Measurements from ENCODE around the gene MGA.

MGA gene

GRCh38 chr15:41806291-41807181 lies 146.3 kb downstream of the MGA start:
- no peak for DNase-seq (ENCODE audit: low read depth in 2 of 2)

GRCh38 chr15:41809121-41809520 lies 148.9 kb downstream of the MGA start:
- no peak for DNase-seq (ENCODE audit: low read depth in 2 of 2)

- DNase-seq (ENCODE audit: low read depth in 2 of 2) = no peak
These were observed 149.5 kb downstream of the MGA start for GRCh38 chr15:41809526-41810220.

GRCh38 chr15:41810651-41811431 lies 150.6 kb downstream of the MGA start:
- no peak for DNase-seq (ENCODE audit: low read depth in 2 of 2)

- DNase-seq (ENCODE audit: low read depth in 2 of 2) = peak; percentile 63 to 67
These were observed 151.4 kb downstream of the MGA start for GRCh38 chr15:41811432-41812195.

GRCh38 chr15:41812820-41813375 lies 152.7 kb downstream of the MGA start:
- DNase-seq (ENCODE audit: low read depth in 2 of 2) = no peak

GRCh38 chr15:41813426-41813825 lies 153.2 kb downstream of the MGA start:
- no peak for DNase-seq (ENCODE audit: low read depth in 2 of 2)

GRCh38 chr15:41814534-41814933 lies 154.3 kb downstream of the MGA start:
- no peak for DNase-seq (ENCODE audit: low read depth in 2 of 2)

GRCh38 chr15:41816788-41817187 lies 156.6 kb downstream of the MGA start:
- no peak for DNase-seq (ENCODE audit: low read depth in 2 of 2)

GRCh38 chr15:41817327-41817726 lies 157.1 kb downstream of the MGA start:
- DNase-seq (ENCODE audit: low read depth in 2 of 2) = no peak

GRCh38 chr15:41817781-41818180 lies 157.6 kb downstream of the MGA start:
- DNase-seq (ENCODE audit: low read depth in 2 of 2) = no peak

- DNase-seq (ENCODE audit: low read depth in 2 of 2) = no peak
These were observed 159.3 kb downstream of the MGA start for GRCh38 chr15:41819455-41820050.

GRCh38 chr15:41820791-41821423 lies 160.7 kb downstream of the MGA start:
- DNase-seq (ENCODE audit: low read depth in 2 of 2) = no peak

GRCh38 chr15:41821831-41822230 lies 161.6 kb downstream of the MGA start:
- DNase-seq (ENCODE audit: low read depth in 2 of 2) = no peak

- no peak for DNase-seq (ENCODE audit: low read depth in 2 of 2)
These were observed 162.3 kb downstream of the MGA start for GRCh38 chr15:41822471-41822870.
